HG03139 (cell line): ENCODE measurements around the gene TUT4.
"Not testable (repeated sequence)": the region's sequence is repeated elsewhere in the genome, so short reads cannot be mapped to it uniquely, and the experiment has no call there.

Experiments
- ATAC-seq: cut with Tn5 transposase; IDR thresholded peaks from one replicate; pipeline ENCODE4 v1.9.1; 2021; ENCODE audit not compliant: unreplicated experiment

The TUT4 gene

GRCh38 chr1:52552505-52553361, at the start of gene TUT4:
TUT4 (minus strand) TSS chr1:52553092; CDS start chr1:52526280, 26,812 bp downstream.
- ATAC-seq = peak; percentile 52

- no peak for ATAC-seq
Observed at GRCh38 chr1:52601991-52602855, 49.3 kb upstream of the TUT4 start, which contains the start of gene GPX7. GPX7 (plus strand) TSS chr1:52602371; CDS start chr1:52602410, 39 bp downstream.

- no peak for ATAC-seq
Observed at GRCh38 chr1:52601519-52601918, 48.6 kb upstream of the TUT4 start.

- no peak for ATAC-seq
Observed at GRCh38 chr1:52600533-52601179, 47.8 kb upstream of the TUT4 start.

- no peak for ATAC-seq
Observed at GRCh38 chr1:52599236-52599635, 46.3 kb upstream of the TUT4 start.

- ATAC-seq = no peak
Observed at GRCh38 chr1:52598729-52599128, 45.8 kb upstream of the TUT4 start.

GRCh38 chr1:52597912-52598311, 45.0 kb upstream of the TUT4 start:
- no peak for ATAC-seq

- no peak for ATAC-seq
Observed at GRCh38 chr1:52595061-52595460, 42.2 kb upstream of the TUT4 start.

GRCh38 chr1:52593495-52593894, 40.6 kb upstream of the TUT4 start:
- no peak for ATAC-seq

- ATAC-seq = no peak
Observed at GRCh38 chr1:52592637-52593323, 39.9 kb upstream of the TUT4 start.

GRCh38 chr1:52590266-52590665, 37.4 kb upstream of the TUT4 start:
- no peak for ATAC-seq

GRCh38 chr1:52588535-52588934, 35.6 kb upstream of the TUT4 start:
- no peak for ATAC-seq

GRCh38 chr1:52588027-52588426, 35.1 kb upstream of the TUT4 start:
- ATAC-seq = no peak

GRCh38 chr1:52585474-52585873, 32.6 kb upstream of the TUT4 start:
- no peak for ATAC-seq

GRCh38 chr1:52582116-52582696, 29.3 kb upstream of the TUT4 start:
- no peak for ATAC-seq

GRCh38 chr1:52580283-52580682, 27.4 kb upstream of the TUT4 start:
- no peak for ATAC-seq

- ATAC-seq = no peak
Observed at GRCh38 chr1:52579415-52579814, 26.5 kb upstream of the TUT4 start.

GRCh38 chr1:52578066-52578465, 25.2 kb upstream of the TUT4 start:
- not testable (repeated sequence) for ATAC-seq

GRCh38 chr1:52576074-52576473, 23.2 kb upstream of the TUT4 start:
- ATAC-seq = no peak

GRCh38 chr1:52574594-52574993, 21.7 kb upstream of the TUT4 start:
- ATAC-seq = no peak
